SK-N-SH (cell line): ENCODE measurements around the gene ISOC1.

ENCODE experiments used
- CTCF ChIP-seq: fragments of 200-600 bp; sonication (generic); IDR thresholded peaks from 2 replicates; pipeline ENCODE4 v1.6.1; 2017; ENCODE audit warnings: antibody characterized with exemption, mild to moderate bottlenecking, moderate library complexity
- EZH2phosphoT487 ChIP-seq: fragments of 200-600 bp; sonication (generic); IDR thresholded peaks from 2 replicates; pipeline ENCODE4 v1.6.1; 2017; ENCODE audit warnings: low read depth, mixed run types, mild to moderate bottlenecking, antibody characterized with exemption, moderate library complexity, borderline replicate concordance
- JUND ChIP-seq: IDR thresholded peaks from 2 replicates; pipeline ENCODE4 v1.4.0; 2012
- MXI1 ChIP-seq: IDR thresholded peaks from 2 replicates; pipeline ENCODE4 v1.6.1; 2012; ENCODE audit warnings: mild to moderate bottlenecking, low read depth, low read length, improper control_type of control experiment
- PBX3 ChIP-seq: IDR thresholded peaks from 2 replicates; pipeline ENCODE4; 2012
- POLR2AphosphoS5 ChIP-seq: IDR thresholded peaks from 2 replicates; pipeline ENCODE4 v1.6.1; 2012; ENCODE audit warnings: low read depth, low read length
- RCOR1 ChIP-seq: fragments of 150-350 bp; IDR thresholded peaks from 2 replicates; pipeline ENCODE4 v1.6.1; 2017; ENCODE audit warnings: antibody characterized with exemption, low read length
- REST ChIP-seq: IDR thresholded peaks from 2 replicates; pipeline ENCODE4 v1.6.1; 2012; ENCODE audit warnings: mild to moderate bottlenecking, low read depth, low read length, moderate library complexity
- SMC3 ChIP-seq: IDR thresholded peaks from 2 replicates; pipeline ENCODE4 v1.6.1; 2012; ENCODE audit warnings: low read depth, low read length, improper control_type of control experiment
- TAF1 ChIP-seq: IDR thresholded peaks from 2 replicates; pipeline ENCODE4 v1.6.1; 2012; ENCODE audit warnings: low read depth, mild to moderate bottlenecking, low read length, moderate library complexity, borderline replicate concordance

GRCh38 chr5:129155876-129156275 is 61.3 kb downstream of the ISOC1 start:
- no peak for TF ChIP-seq EZH2phosphoT487
- TF ChIP-seq CTCF, result no peak
- TF ChIP-seq PBX3, result no peak
- no peak for TF ChIP-seq POLR2AphosphoS5
- TF ChIP-seq MXI1, result no peak
- TF ChIP-seq RCOR1, result no peak
- no peak for TF ChIP-seq JUND
- no peak for TF ChIP-seq REST
- TF ChIP-seq SMC3, result no peak
- TF ChIP-seq TAF1, result no peak
